GM23338 (cell line): Measurements from ENCODE around the gene UNC13C. TPM values are rescaled to one million over a fixed set of nuclear protein-coding genes. Genes with fewer than 3 reads are reported as not detected.

Experiments used
- ATAC-seq: fragments of 200-7000 bp; cut with Tn5 transposase; 3 replicates; pipeline ENCODE4 v1.9.1; 2020
- DNase-seq: peaks from one replicate; pipeline ENCODE4 v3.0.0-alpha.2; 2015; ENCODE audit warnings: low spot score
- H2AFZ ChIP-seq: fragments of 200-600 bp; sonication (generic); 2 replicates; pipeline ENCODE4 v1.8.0; 2016; ENCODE audit warnings: antibody characterized with exemption, mild to moderate bottlenecking, moderate library complexity
- H3F3A ChIP-seq: fragments of 200-600 bp; sonication (generic); replicated peaks from 2 replicates; pipeline ENCODE4 v1.8.0; 2017; ENCODE audit warnings: antibody characterized with exemption, mixed run types, low read depth
- H3K27ac ChIP-seq: fragments of 200-600 bp; sonication (generic); 2 replicates; pipeline ENCODE4 v1.6.1; 2016; ENCODE audit warnings: low read depth
- H3K27me3 ChIP-seq: fragments of 200-600 bp; sonication (generic); 2 replicates; pipeline ENCODE4 v1.8.0; 2016; ENCODE audit warnings: mild to moderate bottlenecking, mixed run types, moderate library complexity; ENCODE audit not compliant: insufficient read depth
- H3K36me3 ChIP-seq: fragments of 200-600 bp; sonication (generic); 2 replicates; pipeline ENCODE4 v1.8.0; 2016; ENCODE audit warnings: mild to moderate bottlenecking; ENCODE audit not compliant: insufficient read depth
- H3K4me1 ChIP-seq: fragments of 200-600 bp; sonication (generic); 2 replicates; pipeline ENCODE4 v1.8.0; 2016; ENCODE audit warnings: mild to moderate bottlenecking, moderate library complexity; ENCODE audit not compliant: insufficient read depth
- H3K4me2 ChIP-seq: fragments of 200-600 bp; sonication (generic); 2 replicates; pipeline ENCODE4 v1.7.1; 2017; ENCODE audit warnings: mixed run types
- H3K4me3 ChIP-seq: fragments of 200-600 bp; sonication (generic); 2 replicates; pipeline ENCODE4 v1.6.1; 2016; ENCODE audit warnings: mixed run types
- H3K79me2 ChIP-seq: fragments of 200-600 bp; sonication (generic); replicated peaks from 2 replicates; pipeline ENCODE4 v1.8.0; 2017; ENCODE audit warnings: mild to moderate bottlenecking; ENCODE audit not compliant: insufficient read depth
- H3K9me2 ChIP-seq: fragments of 200-600 bp; sonication (generic); 2 replicates; pipeline ENCODE4 v1.8.0; 2017; ENCODE audit not compliant: insufficient read depth
- H4K20me1 ChIP-seq: fragments of 200-600 bp; sonication (generic); replicated peaks from 2 replicates; pipeline ENCODE4 v1.8.0; 2017; ENCODE audit warnings: mild to moderate bottlenecking; ENCODE audit not compliant: insufficient read depth
- H3K27ac Mint-ChIP-seq: 2 replicates; pipeline ENCODE4 v1.8.0; 2020; ENCODE audit warnings: inconsistent platforms, mild to moderate bottlenecking, moderate library complexity, mixed read lengths
- H3K27me3 Mint-ChIP-seq: 3 replicates; pipeline ENCODE4 v1.8.0; 2022; ENCODE audit warnings: low read depth, mild to moderate bottlenecking, moderate library complexity, mixed read lengths, inconsistent platforms; ENCODE audit not compliant: insufficient read depth, poor library complexity
- H3K36me3 Mint-ChIP-seq: 3 replicates; pipeline ENCODE4 v1.8.0; 2021; ENCODE audit warnings: low read depth, mild to moderate bottlenecking, inconsistent platforms, moderate library complexity, mixed read lengths
- H3K4me1 Mint-ChIP-seq: 3 replicates; pipeline ENCODE4 v1.8.0; 2020; ENCODE audit warnings: mild to moderate bottlenecking, inconsistent platforms, mixed read lengths
- H3K4me3 Mint-ChIP-seq: 3 replicates; pipeline ENCODE4 v1.8.0; 2021; ENCODE audit warnings: moderate library complexity, mild to moderate bottlenecking, inconsistent platforms, mixed read lengths
- H3K9me3 Mint-ChIP-seq: 3 replicates; pipeline ENCODE4 v1.8.0; 2020; ENCODE audit warnings: moderate library complexity, mild to moderate bottlenecking, inconsistent platforms, mixed read lengths
- CREB1 ChIP-seq: fragments of 250-450 bp; sonication (Bioruptor Pico); IDR thresholded peaks from 2 replicates; pipeline ENCODE4 v1.5.0; 2020; ENCODE audit warnings: low read depth, mild to moderate bottlenecking, moderate library complexity
- EZH2 ChIP-seq: fragments of 200-600 bp; sonication (generic); IDR thresholded peaks from one replicate; pipeline ENCODE4 v1.8.0; 2017; ENCODE audit warnings: antibody characterized with exemption, mild to moderate bottlenecking, low read depth; ENCODE audit not compliant: unreplicated experiment
- EZH2phosphoT487 ChIP-seq: fragments of 200-600 bp; sonication (generic); IDR thresholded peaks from one replicate; pipeline ENCODE4 v1.8.1; 2018; ENCODE audit warnings: antibody characterized with exemption; ENCODE audit not compliant: unreplicated experiment
- JUNB ChIP-seq: IDR thresholded peaks from one replicate; pipeline ENCODE4 v1.6.1; 2016; ENCODE audit warnings: antibody characterized with exemption; ENCODE audit not compliant: unreplicated experiment
- NANOG ChIP-seq: IDR thresholded peaks from 2 replicates; pipeline ENCODE4 v1.6.1; 2016; ENCODE audit warnings: antibody characterized with exemption, borderline replicate concordance
- POLR2AphosphoS5 ChIP-seq: IDR thresholded peaks from 2 replicates; pipeline ENCODE4 v1.6.1; 2016; ENCODE audit warnings: antibody characterized with exemption, low read depth
- STAT1 ChIP-seq: IDR thresholded peaks from one replicate; pipeline ENCODE4 v1.6.1; 2016; ENCODE audit warnings: antibody characterized with exemption; ENCODE audit not compliant: unreplicated experiment
- ZNF331 ChIP-seq: fragments of 250-450 bp; sonication (Bioruptor Pico); IDR thresholded peaks from 2 replicates; pipeline ENCODE4 v1.5.0; 2020; ENCODE audit warnings: low read depth, mild to moderate bottlenecking, moderate library complexity
- polyA plus RNA-seq: library from polyadenylated mRNA; unstranded; fragments of >200 nt; fragmentation: Nextera tagmentation; extraction: Ambion mirVana; gene quantifications from 2 replicates; pipeline ENCODE4 v1.2.1, GENCODE V29; 2016
- total RNA-seq: library from RNA; depleted of rRNA; stranded (reverse); fragments of >200 nt; shearing (Covaris generic); gene quantifications from 2 replicates; pipeline ENCODE4 v1.2.3, GENCODE V29; 2014
- TF ChIP-seq, protein P1 (sequence below): fragments of 250-450 bp; sonication (Bioruptor Pico); IDR thresholded peaks from 2 replicates; pipeline ENCODE4 v1.5.0; 2020; ENCODE audit warnings: mild to moderate bottlenecking, moderate library complexity
- TF ChIP-seq, protein P2 (sequence below), 2 experiments: fragments of 200-600 bp in 1 of 2; sonication (generic) in 1 of 2; conservative IDR thresholded peaks; 2 replicates each; pipeline versions ENCODE4 v1.5.1 to v1.6.1; 2016 to 2017; ENCODE audit warnings: antibody characterized with exemption in 2 of 2, low read depth in 2 of 2, mild to moderate bottlenecking in 2 of 2, moderate library complexity in 1 of 2
- TF ChIP-seq, protein P3 (sequence below): IDR thresholded peaks from one replicate; pipeline ENCODE4 v1.6.1; 2018; ENCODE audit warnings: antibody characterized with exemption; ENCODE audit not compliant: unreplicated experiment
- TF ChIP-seq, protein P4 (sequence below): IDR thresholded peaks from 2 replicates; pipeline ENCODE4 v1.6.1; 2016; ENCODE audit warnings: antibody characterized with exemption

Gene UNC13C
- total and polyA plus RNA-seq, 2 experiments from 2014 or later: 0.03 TPM; not detected in 1

DNA sequence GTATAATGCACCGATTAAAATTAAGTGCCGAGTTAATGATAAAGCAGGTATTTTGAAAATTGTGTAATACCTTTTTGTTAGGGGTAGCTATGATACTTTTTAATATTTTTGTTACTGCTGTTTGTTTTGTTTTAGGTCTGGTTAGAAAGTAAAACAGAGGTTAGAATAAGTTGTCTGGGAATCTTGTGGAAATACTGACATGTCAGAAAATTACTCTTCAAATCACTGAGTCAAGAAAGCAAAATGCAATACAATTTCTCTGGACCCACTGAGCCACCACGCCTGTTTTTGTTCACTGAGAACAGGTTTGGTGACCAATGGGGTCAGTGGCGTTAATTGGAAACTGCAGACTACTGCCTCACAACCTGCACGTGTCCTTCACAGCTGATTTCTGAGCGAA is 601.6 kb downstream of the UNC13C start:
- Mint-ChIP-seq H3K27ac (no peak overlapping the region), H3K27me3 (peaks cover 5% of the 10 kb centered on the region), H3K4me1 (no peaks in the 10 kb centered on the region; the same call in 2 of the 3 replicates), H3K9me3 (peaks cover 54% of the 10 kb centered on the region), H3K4me3 (no peak overlapping the region), H3K36me3 (no peaks in the 10 kb centered on the region; the same call in 2 of the 3 replicates)
- Histone ChIP-seq H3K27ac (no peak overlapping the region), H3K4me3 (no peak overlapping the region), H4K20me1 (no peaks in the 10 kb centered on the region), H3K79me2 (no peaks in the 10 kb centered on the region), H3K4me2 (no peak overlapping the region), H3K36me3 (0 out of 2 replicates have a peak, but pooled peaks cover 5% of the 10 kb centered on the region), H3K27me3 (no peaks in the 10 kb centered on the region), H3F3A (no peaks in the 10 kb centered on the region), H3K4me1 (no peaks in the 10 kb centered on the region), H2AFZ (no peak overlapping the region), H3K9me2 (no peaks in the 10 kb centered on the region)
- ATAC-seq: no peak
- DNase-seq: no peak
- TF ChIP-seq NANOG (no peak), CREB1 (CRISPR knock-in tag) (no peak), EZH2phosphoT487 (no peak), JUNB (no peak), POLR2AphosphoS5 (no peak), EZH2 (no peak), STAT1 (no peak), ZNF331 (CRISPR knock-in tag) (no peak)
- TF ChIP-seq, protein P1, sequence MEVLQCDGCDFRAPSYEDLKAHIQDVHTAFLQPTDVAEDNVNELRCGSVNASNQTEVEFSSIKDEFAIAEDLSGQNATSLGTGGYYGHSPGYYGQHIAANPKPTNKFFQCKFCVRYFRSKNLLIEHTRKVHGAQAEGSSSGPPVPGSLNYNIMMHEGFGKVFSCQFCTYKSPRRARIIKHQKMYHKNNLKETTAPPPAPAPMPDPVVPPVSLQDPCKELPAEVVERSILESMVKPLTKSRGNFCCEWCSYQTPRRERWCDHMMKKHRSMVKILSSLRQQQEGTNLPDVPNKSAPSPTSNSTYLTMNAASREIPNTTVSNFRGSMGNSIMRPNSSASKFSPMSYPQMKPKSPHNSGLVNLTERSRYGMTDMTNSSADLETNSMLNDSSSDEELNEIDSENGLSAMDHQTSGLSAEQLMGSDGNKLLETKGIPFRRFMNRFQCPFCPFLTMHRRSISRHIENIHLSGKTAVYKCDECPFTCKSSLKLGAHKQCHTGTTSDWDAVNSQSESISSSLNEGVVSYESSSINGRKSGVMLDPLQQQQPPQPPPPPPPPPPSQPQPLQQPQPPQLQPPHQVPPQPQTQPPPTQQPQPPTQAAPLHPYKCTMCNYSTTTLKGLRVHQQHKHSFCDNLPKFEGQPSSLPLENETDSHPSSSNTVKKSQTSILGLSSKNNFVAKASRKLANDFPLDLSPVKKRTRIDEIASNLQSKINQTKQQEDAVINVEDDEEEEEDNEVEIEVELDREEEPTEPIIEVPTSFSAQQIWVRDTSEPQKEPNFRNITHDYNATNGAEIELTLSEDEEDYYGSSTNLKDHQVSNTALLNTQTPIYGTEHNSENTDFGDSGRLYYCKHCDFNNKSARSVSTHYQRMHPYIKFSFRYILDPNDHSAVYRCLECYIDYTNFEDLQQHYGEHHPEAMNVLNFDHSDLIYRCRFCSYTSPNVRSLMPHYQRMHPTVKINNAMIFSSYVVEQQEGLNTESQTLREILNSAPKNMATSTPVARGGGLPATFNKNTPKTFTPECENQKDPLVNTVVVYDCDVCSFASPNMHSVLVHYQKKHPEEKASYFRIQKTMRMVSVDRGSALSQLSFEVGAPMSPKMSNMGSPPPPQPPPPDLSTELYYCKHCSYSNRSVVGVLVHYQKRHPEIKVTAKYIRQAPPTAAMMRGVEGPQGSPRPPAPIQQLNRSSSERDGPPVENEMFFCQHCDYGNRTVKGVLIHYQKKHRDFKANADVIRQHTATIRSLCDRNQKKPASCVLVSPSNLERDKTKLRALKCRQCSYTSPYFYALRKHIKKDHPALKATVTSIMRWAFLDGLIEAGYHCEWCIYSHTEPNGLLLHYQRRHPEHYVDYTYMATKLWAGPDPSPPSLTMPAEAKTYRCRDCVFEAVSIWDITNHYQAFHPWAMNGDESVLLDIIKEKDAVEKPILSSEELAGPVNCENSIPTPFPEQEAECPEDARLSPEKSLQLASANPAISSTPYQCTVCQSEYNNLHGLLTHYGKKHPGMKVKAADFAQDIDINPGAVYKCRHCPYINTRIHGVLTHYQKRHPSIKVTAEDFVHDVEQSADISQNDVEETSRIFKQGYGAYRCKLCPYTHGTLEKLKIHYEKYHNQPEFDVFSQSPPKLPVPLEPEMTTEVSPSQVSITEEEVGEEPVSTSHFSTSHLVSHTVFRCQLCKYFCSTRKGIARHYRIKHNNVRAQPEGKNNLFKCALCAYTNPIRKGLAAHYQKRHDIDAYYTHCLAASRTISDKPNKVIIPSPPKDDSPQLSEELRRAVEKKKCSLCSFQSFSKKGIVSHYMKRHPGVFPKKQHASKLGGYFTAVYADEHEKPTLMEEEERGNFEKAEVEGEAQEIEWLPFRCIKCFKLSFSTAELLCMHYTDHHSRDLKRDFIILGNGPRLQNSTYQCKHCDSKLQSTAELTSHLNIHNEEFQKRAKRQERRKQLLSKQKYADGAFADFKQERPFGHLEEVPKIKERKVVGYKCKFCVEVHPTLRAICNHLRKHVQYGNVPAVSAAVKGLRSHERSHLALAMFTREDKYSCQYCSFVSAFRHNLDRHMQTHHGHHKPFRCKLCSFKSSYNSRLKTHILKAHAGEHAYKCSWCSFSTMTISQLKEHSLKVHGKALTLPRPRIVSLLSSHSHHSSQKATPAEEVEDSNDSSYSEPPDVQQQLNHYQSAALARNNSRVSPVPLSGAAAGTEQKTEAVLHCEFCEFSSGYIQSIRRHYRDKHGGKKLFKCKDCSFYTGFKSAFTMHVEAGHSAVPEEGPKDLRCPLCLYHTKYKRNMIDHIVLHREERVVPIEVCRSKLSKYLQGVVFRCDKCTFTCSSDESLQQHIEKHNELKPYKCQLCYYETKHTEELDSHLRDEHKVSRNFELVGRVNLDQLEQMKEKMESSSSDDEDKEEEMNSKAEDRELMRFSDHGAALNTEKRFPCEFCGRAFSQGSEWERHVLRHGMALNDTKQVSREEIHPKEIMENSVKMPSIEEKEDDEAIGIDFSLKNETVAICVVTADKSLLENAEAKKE (CRISPR knock-in tag): no peak
- TF ChIP-seq, protein P2, sequence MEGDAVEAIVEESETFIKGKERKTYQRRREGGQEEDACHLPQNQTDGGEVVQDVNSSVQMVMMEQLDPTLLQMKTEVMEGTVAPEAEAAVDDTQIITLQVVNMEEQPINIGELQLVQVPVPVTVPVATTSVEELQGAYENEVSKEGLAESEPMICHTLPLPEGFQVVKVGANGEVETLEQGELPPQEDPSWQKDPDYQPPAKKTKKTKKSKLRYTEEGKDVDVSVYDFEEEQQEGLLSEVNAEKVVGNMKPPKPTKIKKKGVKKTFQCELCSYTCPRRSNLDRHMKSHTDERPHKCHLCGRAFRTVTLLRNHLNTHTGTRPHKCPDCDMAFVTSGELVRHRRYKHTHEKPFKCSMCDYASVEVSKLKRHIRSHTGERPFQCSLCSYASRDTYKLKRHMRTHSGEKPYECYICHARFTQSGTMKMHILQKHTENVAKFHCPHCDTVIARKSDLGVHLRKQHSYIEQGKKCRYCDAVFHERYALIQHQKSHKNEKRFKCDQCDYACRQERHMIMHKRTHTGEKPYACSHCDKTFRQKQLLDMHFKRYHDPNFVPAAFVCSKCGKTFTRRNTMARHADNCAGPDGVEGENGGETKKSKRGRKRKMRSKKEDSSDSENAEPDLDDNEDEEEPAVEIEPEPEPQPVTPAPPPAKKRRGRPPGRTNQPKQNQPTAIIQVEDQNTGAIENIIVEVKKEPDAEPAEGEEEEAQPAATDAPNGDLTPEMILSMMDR (conservative IDR thresholded peaks at IDR 0.05; ENCODE audit: low read depth in 2 of 2): no peak
- TF ChIP-seq, protein P3, sequence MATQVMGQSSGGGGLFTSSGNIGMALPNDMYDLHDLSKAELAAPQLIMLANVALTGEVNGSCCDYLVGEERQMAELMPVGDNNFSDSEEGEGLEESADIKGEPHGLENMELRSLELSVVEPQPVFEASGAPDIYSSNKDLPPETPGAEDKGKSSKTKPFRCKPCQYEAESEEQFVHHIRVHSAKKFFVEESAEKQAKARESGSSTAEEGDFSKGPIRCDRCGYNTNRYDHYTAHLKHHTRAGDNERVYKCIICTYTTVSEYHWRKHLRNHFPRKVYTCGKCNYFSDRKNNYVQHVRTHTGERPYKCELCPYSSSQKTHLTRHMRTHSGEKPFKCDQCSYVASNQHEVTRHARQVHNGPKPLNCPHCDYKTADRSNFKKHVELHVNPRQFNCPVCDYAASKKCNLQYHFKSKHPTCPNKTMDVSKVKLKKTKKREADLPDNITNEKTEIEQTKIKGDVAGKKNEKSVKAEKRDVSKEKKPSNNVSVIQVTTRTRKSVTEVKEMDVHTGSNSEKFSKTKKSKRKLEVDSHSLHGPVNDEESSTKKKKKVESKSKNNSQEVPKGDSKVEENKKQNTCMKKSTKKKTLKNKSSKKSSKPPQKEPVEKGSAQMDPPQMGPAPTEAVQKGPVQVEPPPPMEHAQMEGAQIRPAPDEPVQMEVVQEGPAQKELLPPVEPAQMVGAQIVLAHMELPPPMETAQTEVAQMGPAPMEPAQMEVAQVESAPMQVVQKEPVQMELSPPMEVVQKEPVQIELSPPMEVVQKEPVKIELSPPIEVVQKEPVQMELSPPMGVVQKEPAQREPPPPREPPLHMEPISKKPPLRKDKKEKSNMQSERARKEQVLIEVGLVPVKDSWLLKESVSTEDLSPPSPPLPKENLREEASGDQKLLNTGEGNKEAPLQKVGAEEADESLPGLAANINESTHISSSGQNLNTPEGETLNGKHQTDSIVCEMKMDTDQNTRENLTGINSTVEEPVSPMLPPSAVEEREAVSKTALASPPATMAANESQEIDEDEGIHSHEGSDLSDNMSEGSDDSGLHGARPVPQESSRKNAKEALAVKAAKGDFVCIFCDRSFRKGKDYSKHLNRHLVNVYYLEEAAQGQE: no peak
- TF ChIP-seq, protein P4, sequence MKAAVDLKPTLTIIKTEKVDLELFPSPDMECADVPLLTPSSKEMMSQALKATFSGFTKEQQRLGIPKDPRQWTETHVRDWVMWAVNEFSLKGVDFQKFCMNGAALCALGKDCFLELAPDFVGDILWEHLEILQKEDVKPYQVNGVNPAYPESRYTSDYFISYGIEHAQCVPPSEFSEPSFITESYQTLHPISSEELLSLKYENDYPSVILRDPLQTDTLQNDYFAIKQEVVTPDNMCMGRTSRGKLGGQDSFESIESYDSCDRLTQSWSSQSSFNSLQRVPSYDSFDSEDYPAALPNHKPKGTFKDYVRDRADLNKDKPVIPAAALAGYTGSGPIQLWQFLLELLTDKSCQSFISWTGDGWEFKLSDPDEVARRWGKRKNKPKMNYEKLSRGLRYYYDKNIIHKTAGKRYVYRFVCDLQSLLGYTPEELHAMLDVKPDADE: no peak
